ENCODE measurements around the gene TUBB1.

GRCh38 chr20:59008715-59009336 lies 10.4 kb upstream of the TUBB1 start:
- TF ChIP-seq BHLHE40 (IDR thresholded peaks at IDR 0.05; ENCODE audit: low read depth, low read length) (no peak), CTCF (conservative IDR thresholded peaks at IDR 0.05; ENCODE audit: low read depth, low read length) (no peak), POLR2A (IDR thresholded peaks at IDR 0.05; ENCODE audit: low read depth, low read length) (no peak), USF2 (IDR thresholded peaks at IDR 0.05; ENCODE audit: low read depth, low read length) (no peak)

Data from IMR-90 (cell line).